Measurements from ENCODE around the gene FHOD3. TPM values are rescaled to one million over a fixed set of nuclear protein-coding genes. Genes with fewer than 3 reads are reported as not detected.

The FHOD3 gene
- total RNA-seq, 2 experiments from 2014 or later = not detected

DNA sequence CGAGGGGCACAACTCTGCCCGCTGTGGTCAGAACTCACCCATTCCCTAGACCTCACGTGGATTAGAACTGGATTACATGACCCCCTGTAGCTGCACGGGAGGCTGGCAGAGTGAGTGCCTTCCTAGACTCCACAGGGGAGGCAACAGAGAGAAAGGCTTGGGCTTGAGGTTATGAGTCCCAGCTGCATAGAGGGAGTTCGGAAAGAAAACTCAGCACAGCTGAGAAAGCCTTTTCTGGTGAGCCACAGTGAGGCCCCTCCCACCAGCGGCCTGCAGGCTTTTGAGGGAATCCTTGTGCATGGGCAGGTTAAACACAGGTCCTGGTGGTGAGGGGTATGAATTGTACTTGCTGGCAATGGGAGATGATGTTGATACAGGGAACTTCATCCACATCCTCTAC, 217.3 kb downstream of the FHOD3 start:
- DNase-seq (no peak), ATAC-seq (no peak)
- Mint-ChIP-seq H3K36me3 (ENCODE audit: low read depth) (no peaks in the 10 kb centered on the region), H3K9me3 (no peaks in the 10 kb centered on the region), H3K27ac (no peak overlapping the region), H3K27me3 (no peaks in the 10 kb centered on the region), H3K4me1 (ENCODE audit: low read depth) (no peaks in the 10 kb centered on the region), H3K4me3 (no peak overlapping the region)
- POLR2A ChIA-PET = no interaction called here
- CTCF ChIA-PET = no interaction called here
- intact Hi-C loops (cut with micrococcal nuclease) = no loop called here
- TF ChIP-seq, protein P1, sequence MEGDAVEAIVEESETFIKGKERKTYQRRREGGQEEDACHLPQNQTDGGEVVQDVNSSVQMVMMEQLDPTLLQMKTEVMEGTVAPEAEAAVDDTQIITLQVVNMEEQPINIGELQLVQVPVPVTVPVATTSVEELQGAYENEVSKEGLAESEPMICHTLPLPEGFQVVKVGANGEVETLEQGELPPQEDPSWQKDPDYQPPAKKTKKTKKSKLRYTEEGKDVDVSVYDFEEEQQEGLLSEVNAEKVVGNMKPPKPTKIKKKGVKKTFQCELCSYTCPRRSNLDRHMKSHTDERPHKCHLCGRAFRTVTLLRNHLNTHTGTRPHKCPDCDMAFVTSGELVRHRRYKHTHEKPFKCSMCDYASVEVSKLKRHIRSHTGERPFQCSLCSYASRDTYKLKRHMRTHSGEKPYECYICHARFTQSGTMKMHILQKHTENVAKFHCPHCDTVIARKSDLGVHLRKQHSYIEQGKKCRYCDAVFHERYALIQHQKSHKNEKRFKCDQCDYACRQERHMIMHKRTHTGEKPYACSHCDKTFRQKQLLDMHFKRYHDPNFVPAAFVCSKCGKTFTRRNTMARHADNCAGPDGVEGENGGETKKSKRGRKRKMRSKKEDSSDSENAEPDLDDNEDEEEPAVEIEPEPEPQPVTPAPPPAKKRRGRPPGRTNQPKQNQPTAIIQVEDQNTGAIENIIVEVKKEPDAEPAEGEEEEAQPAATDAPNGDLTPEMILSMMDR (IDR thresholded peaks at IDR 0.05) = no peak

DNA sequence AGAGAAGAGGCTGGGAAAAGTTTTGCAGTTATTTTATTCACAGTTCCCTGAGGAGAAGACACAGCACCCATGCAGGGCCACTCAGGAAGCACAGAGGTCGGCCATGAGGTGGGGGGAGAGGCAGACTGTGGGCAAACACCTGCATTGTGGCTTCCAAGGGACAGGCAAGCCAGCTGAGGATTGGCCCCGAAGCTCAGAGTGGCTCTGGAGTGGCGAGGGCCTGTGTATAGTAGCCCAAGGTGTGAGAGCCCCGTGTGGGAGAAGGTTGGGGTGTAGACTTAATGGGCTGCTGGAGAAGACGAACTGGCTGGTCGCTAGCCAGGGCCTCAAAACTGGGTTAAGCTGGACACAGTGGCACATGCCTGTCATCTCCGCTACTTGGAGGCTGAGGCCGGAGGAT, 218.7 kb downstream of the FHOD3 start:
- H3K27me3 Mint-ChIP-seq = no peaks in the 10 kb centered on the region
- no peaks in the 10 kb centered on the region for H3K9me3 Mint-ChIP-seq
- H3K4me1 Mint-ChIP-seq (ENCODE audit: low read depth) = no peaks in the 10 kb centered on the region
- no peak overlapping the region for H3K4me3 Mint-ChIP-seq
- no peak for ATAC-seq
- no peaks in the 10 kb centered on the region for H3K36me3 Mint-ChIP-seq (ENCODE audit: low read depth)
- ChIA-PET CTCF (no interaction called here), POLR2A (no interaction called here)
- TF ChIP-seq, protein P1 (IDR thresholded peaks at IDR 0.05) = no peak
- DNase-seq = no peak
- intact Hi-C loops (cut with micrococcal nuclease) = no loop called here
- no peak overlapping the region for H3K27ac Mint-ChIP-seq

DNA sequence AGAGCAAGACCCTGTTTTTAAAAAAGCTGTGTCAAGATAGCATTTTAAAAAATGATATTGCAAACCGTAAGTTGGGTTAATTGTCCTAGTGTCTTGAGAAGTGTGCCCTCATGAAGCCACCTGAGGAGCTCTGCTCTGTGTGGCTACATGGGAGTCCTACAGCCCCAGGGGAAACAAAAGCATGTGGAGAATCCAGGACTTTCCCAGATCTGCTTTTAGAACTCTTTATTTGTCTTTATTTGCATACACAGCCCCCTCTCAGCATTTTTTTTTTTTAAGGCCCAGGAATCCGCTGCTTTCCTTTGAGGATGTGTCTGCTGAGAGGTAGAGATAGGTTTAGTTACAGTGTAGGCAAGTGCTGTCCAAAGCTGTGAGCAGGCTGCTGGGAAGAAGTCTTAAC, 219.2 kb downstream of the FHOD3 start:
- CTCF ChIA-PET = no interaction called here
- Mint-ChIP-seq H3K27me3 (no peaks in the 10 kb centered on the region), H3K27ac (no peak overlapping the region), H3K36me3 (ENCODE audit: low read depth) (no peaks in the 10 kb centered on the region), H3K4me3 (no peak overlapping the region), H3K4me1 (ENCODE audit: low read depth) (no peaks in the 10 kb centered on the region), H3K9me3 (no peaks in the 10 kb centered on the region)
- no peak for ATAC-seq
- POLR2A ChIA-PET = no interaction called here
- no peak for DNase-seq
- TF ChIP-seq, protein P1 (IDR thresholded peaks at IDR 0.05) = no peak
- intact Hi-C loops (cut with micrococcal nuclease) = no loop called here

DNA sequence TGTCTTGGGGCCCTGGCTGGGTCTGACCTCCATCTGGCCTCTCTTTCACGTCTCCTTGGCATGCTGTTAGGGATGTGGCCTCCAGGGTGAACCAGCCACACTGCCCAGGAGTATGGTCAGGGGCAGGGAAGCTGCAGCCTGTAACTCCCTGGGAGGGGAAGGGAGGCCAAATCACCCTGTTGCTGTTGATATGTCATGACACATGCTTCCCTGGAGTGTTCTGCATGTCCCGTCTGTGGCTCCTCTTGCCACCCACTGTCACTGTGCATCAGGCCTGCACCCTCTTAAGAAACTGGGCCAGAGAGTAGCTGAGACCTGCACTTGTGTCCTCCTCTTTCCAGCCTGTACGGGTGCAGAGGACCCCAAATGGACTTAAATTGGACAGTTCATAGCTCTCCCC, 221.3 kb downstream of the FHOD3 start:
- ChIA-PET CTCF (no interaction called here), POLR2A (no interaction called here)
- no peak overlapping the region for H3K4me3 Mint-ChIP-seq
- no peaks in the 10 kb centered on the region for H3K9me3 Mint-ChIP-seq
- TF ChIP-seq, protein P1 (IDR thresholded peaks at IDR 0.05) = no peak
- DNase-seq (no peak), ATAC-seq (no peak)
- no peaks in the 10 kb centered on the region for H3K36me3 Mint-ChIP-seq (ENCODE audit: low read depth)
- no peak overlapping the region for H3K27ac Mint-ChIP-seq
- H3K4me1 Mint-ChIP-seq (ENCODE audit: low read depth) = no peaks in the 10 kb centered on the region
- no peaks in the 10 kb centered on the region for H3K27me3 Mint-ChIP-seq
- intact Hi-C loops (cut with micrococcal nuclease) = no loop called here

DNA sequence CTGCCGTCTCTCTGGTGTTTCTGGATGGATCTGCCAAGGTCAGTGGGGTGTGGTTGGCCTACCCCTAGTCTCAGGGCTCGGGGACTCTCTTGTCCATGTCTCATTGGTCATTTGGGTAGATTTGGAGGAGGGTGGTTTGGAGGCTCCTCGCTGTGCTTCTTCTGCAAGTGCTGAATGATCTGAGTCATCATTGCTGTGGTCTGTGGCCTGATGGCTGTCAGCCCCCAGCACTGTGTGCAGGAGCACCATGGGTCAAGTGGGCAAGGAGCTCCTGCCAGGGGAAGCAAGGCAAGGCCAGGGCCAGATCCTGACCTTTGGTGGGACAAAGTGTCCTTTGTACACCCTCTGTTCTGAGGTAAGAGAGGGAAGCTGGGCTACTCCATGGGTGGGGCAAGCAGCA, 221.8 kb downstream of the FHOD3 start:
- DNase-seq (no peak), ATAC-seq (no peak)
- intact Hi-C loops (cut with micrococcal nuclease) = no loop called here
- no peaks in the 10 kb centered on the region for H3K9me3 Mint-ChIP-seq
- TF ChIP-seq, protein P1 (IDR thresholded peaks at IDR 0.05) = no peak
- no peaks in the 10 kb centered on the region for H3K27me3 Mint-ChIP-seq
- ChIA-PET POLR2A (no interaction called here), CTCF (no interaction called here)
- H3K36me3 Mint-ChIP-seq (ENCODE audit: low read depth) = no peaks in the 10 kb centered on the region
- H3K4me1 Mint-ChIP-seq (ENCODE audit: low read depth) = no peaks in the 10 kb centered on the region
- H3K4me3 Mint-ChIP-seq = no peak overlapping the region
- no peak overlapping the region for H3K27ac Mint-ChIP-seq
